NCI-H2196 (cell line): ENCODE measurements around the gene GLI3.

ENCODE experiments used
- DNase-seq: peaks from one replicate; lab custom pipeline; 2025; ENCODE audit not compliant: unreplicated experiment; lab: John Stamatoyannopoulos, UW

The GLI3 gene

GRCh38 chr7:42084263-42084662 lies 152.7 kb downstream of the GLI3 start:
- DNase-seq = no peak

GRCh38 chr7:42083284-42083683 lies 153.7 kb downstream of the GLI3 start:
- DNase-seq = no peak

GRCh38 chr7:42082144-42082543 lies 154.9 kb downstream of the GLI3 start:
- no peak for DNase-seq

- no peak for DNase-seq
These were observed 155.3 kb downstream of the GLI3 start for GRCh38 chr7:42081671-42082070.

- no peak for DNase-seq
These were observed 156.0 kb downstream of the GLI3 start for GRCh38 chr7:42080841-42081586.

GRCh38 chr7:42077271-42078135 lies 159.5 kb downstream of the GLI3 start:
- DNase-seq = no peak

GRCh38 chr7:42076870-42077269 lies 160.1 kb downstream of the GLI3 start:
- DNase-seq = no peak

GRCh38 chr7:42075418-42075817 lies 161.6 kb downstream of the GLI3 start:
- DNase-seq = no peak

- no peak for DNase-seq
These were observed 162.9 kb downstream of the GLI3 start for GRCh38 chr7:42074076-42074475.

GRCh38 chr7:42071372-42072261 lies 165.4 kb downstream of the GLI3 start:
- DNase-seq = no peak

- DNase-seq = no peak
These were observed 166.9 kb downstream of the GLI3 start for GRCh38 chr7:42070068-42070467.

- no peak for DNase-seq
These were observed 167.4 kb downstream of the GLI3 start for GRCh38 chr7:42069590-42069989.

GRCh38 chr7:42068554-42069280 lies 168.3 kb downstream of the GLI3 start:
- DNase-seq = no peak

- DNase-seq = no peak
These were observed 171.1 kb downstream of the GLI3 start for GRCh38 chr7:42065942-42066341.

GRCh38 chr7:42065015-42065414 lies 172.0 kb downstream of the GLI3 start:
- no peak for DNase-seq

GRCh38 chr7:42064534-42064933 lies 172.5 kb downstream of the GLI3 start:
- DNase-seq = no peak

GRCh38 chr7:42059275-42059674 lies 177.7 kb downstream of the GLI3 start:
- no peak for DNase-seq

GRCh38 chr7:42057331-42057730 lies 179.7 kb downstream of the GLI3 start:
- no peak for DNase-seq

- no peak for DNase-seq
These were observed 181.8 kb downstream of the GLI3 start for GRCh38 chr7:42055171-42055570.

GRCh38 chr7:42053834-42054233 lies 183.2 kb downstream of the GLI3 start:
- DNase-seq = no peak

GRCh38 chr7:42049761-42050160 lies 187.2 kb downstream of the GLI3 start:
- DNase-seq = no peak
